HepG2 (cell line): ENCODE results near the gene ADD2. TPM values are rescaled to one million over a fixed set of nuclear protein-coding genes. Genes with fewer than 3 reads are reported as not detected.

Source experiments
- HES4 ChIP-seq: sonication (generic); formaldehyde crosslinking; IDR thresholded peaks from 2 replicates; pipeline ENCODE4 v1.9.0; 2021; ENCODE audit warnings: mild to moderate bottlenecking, missing genetic modification reagents, borderline replicate concordance
- HMGA1 ChIP-seq: sonication (generic); formaldehyde crosslinking; conservative IDR thresholded peaks from 2 replicates; pipeline ENCODE4 v1.4.0; 2020; ENCODE audit warnings: missing genetic modification reagents
- MEIS2 ChIP-seq: sonication (generic); formaldehyde crosslinking; IDR thresholded peaks from 2 replicates; pipeline ENCODE4 v1.9.0; 2021; ENCODE audit warnings: mild to moderate bottlenecking, missing genetic modification reagents
- NRL ChIP-seq: sonication (generic); formaldehyde crosslinking; IDR thresholded peaks from 2 replicates; pipeline ENCODE4 v1.5.0; 2020; ENCODE audit warnings: missing genetic modification reagents, mild to moderate bottlenecking, moderate library complexity, borderline replicate concordance
- RBM22 ChIP-seq: fragments of 200-400 bp; formaldehyde crosslinking; optimal IDR thresholded peaks from 2 replicates; pipeline ENCODE3; 2017; ENCODE audit warnings: mild to moderate bottlenecking, low read length, moderate library complexity
- RELA ChIP-seq: sonication (generic); formaldehyde crosslinking; IDR thresholded peaks from 2 replicates; pipeline ENCODE4 v1.4.0; 2020; ENCODE audit warnings: missing genetic modification reagents
- RXRA ChIP-seq: sonication (generic); formaldehyde crosslinking; IDR thresholded peaks from 2 replicates; pipeline ENCODE4 v1.5.1; 2020; ENCODE audit warnings: missing genetic modification reagents
- SALL1 ChIP-seq: sonication (generic); formaldehyde crosslinking; IDR thresholded peaks from 2 replicates; pipeline ENCODE4 v1.8.0; 2022; ENCODE audit warnings: mild to moderate bottlenecking, missing genetic modification reagents
- TEAD3 ChIP-seq: optimal IDR thresholded peaks from 2 replicates; pipeline ENCODE3; 2016; ENCODE audit warnings: borderline replicate concordance
- TP53 ChIP-seq: sonication (generic); formaldehyde crosslinking; conservative IDR thresholded peaks from 2 replicates; pipeline ENCODE4 v1.4.0; 2020; ENCODE audit warnings: missing genetic modification reagents
- TRIM24 ChIP-seq: sonication (generic); formaldehyde crosslinking; IDR thresholded peaks from 2 replicates; pipeline ENCODE4 v1.8.0; 2022; ENCODE audit warnings: mild to moderate bottlenecking, missing genetic modification reagents
- ZBTB38 ChIP-seq: sonication (generic); formaldehyde crosslinking; IDR thresholded peaks from 2 replicates; pipeline ENCODE4 v1.5.1; 2020; ENCODE audit warnings: mild to moderate bottlenecking, missing genetic modification reagents
- ZIK1 ChIP-seq: sonication (generic); formaldehyde crosslinking; IDR thresholded peaks from 2 replicates; pipeline ENCODE4 v1.5.0; 2020; ENCODE audit warnings: mild to moderate bottlenecking, low read depth, missing genetic modification reagents, borderline replicate concordance
- ZNF350 ChIP-seq: sonication (generic); formaldehyde crosslinking; IDR thresholded peaks from 2 replicates; pipeline ENCODE4 v1.4.0; 2020; ENCODE audit warnings: mild to moderate bottlenecking, low read depth, missing genetic modification reagents, borderline replicate concordance
- ZNF383 ChIP-seq: sonication (generic); formaldehyde crosslinking; IDR thresholded peaks from 2 replicates; pipeline ENCODE4 v1.4.0; 2020; ENCODE audit warnings: missing genetic modification reagents, mild to moderate bottlenecking, borderline replicate concordance
- ZNF83 ChIP-seq: sonication (generic); formaldehyde crosslinking; IDR thresholded peaks from 2 replicates; pipeline ENCODE4 v1.4.0; 2020; ENCODE audit warnings: missing genetic modification reagents, mild to moderate bottlenecking, borderline replicate concordance
- ZSCAN22 ChIP-seq: sonication (generic); formaldehyde crosslinking; IDR thresholded peaks from 2 replicates; pipeline ENCODE4 v1.4.0; 2020; ENCODE audit warnings: mild to moderate bottlenecking, missing genetic modification reagents
- polyA plus RNA-seq, 8 experiments: library from polyadenylated mRNA; depleted of rRNA in 3 of 8; stranded (reverse) in 7 of 8; unstranded in 1 of 8; fragments of >200 nt; fragmentation: Illumina TruSeq in 4 of 8; extraction: Trizol in 4 of 8; gene quantifications; 2 replicates each; pipeline versions ENCODE4 v1.2.1 to v1.2.3, GENCODE V29; 2011 to 2016; ENCODE audit warnings: low read depth in 4 of 8, missing spikeins in 1 of 8, mixed read lengths in 1 of 8; ENCODE audit not compliant: insufficient read depth in 1 of 8
- total RNA-seq, 5 experiments: library from RNA; depleted of rRNA; stranded (reverse); fragments of >200 nt; fragmentation: Illumina TruSeq; extraction: Trizol; gene quantifications; 2 replicates each; pipeline ENCODE4 v1.2.3, GENCODE V29; 2016; ENCODE audit warnings: low read depth in 1 of 5
- TF ChIP-seq, protein P1 (sequence below): sonication (generic); formaldehyde crosslinking; IDR thresholded peaks from 2 replicates; pipeline ENCODE4 v1.8.1; 2023; ENCODE audit warnings: mild to moderate bottlenecking, moderate library complexity, missing genetic modification reagents
- TF ChIP-seq, protein P2 (sequence below): sonication (generic); formaldehyde crosslinking; IDR thresholded peaks from 2 replicates; pipeline ENCODE4 v1.4.0; 2020; ENCODE audit warnings: missing genetic modification reagents
- TF ChIP-seq, protein P3 (sequence below): sonication (generic); formaldehyde crosslinking; IDR thresholded peaks from 2 replicates; pipeline ENCODE4 v1.4.0; 2020; ENCODE audit warnings: mild to moderate bottlenecking, missing genetic modification reagents
- TF ChIP-seq, protein P4 (sequence below): sonication (generic); formaldehyde crosslinking; IDR thresholded peaks from 2 replicates; pipeline ENCODE4 v1.5.0; 2020; ENCODE audit warnings: mild to moderate bottlenecking, missing genetic modification reagents
- TF ChIP-seq, protein P5 (sequence below): sonication (generic); formaldehyde crosslinking; IDR thresholded peaks from 2 replicates; pipeline ENCODE4 v1.9.0; 2021; ENCODE audit warnings: missing genetic modification reagents, borderline replicate concordance

ADD2 gene
- total and polyA plus RNA-seq, 2 of the 13 experiments (the other 11 are each of a cell fraction or from before 2014, with no cell fraction given): 0.05 to 0.13 TPM

DNA sequence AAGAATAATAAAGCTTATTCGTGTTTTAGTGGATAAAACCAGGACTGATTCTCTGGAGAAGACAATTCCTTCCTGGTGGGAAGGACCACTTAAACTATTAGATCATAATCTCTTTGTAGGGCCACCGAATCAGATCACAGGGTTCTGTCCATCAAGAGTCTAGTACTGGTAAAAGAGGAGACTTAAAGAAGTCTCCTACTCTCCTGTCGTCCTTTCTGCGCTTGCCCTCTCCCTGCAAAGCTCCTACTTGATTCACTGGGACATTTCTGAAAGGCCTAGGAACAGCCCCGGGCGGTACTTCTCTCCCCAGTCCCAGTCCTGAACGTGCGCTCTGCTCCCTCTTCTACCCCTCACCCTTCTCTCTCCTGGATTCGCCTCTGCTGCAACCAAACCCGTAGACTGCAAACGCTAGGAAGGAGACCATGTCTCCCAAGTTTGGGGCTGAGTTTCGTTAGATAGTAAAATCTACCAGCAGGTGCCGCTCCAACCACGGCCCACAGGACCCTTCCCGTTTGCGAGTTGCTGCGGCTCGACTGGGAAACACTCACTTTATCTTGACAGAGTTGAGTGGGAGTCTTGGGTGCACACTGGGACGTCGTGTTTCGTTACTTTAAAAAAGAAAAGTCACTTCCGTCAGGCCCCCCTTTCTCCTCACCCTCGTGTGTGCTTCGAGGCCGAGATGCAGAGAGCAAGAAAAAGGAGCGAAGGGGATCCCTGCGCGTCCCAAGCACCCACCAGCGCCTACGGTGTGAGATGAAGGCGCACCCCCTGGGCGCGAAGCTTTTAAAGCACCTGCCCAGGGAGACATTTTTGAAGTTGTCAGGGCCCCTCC lies 21.5 kb upstream of the ADD2 start (continued):
- TF ChIP-seq, protein P1, sequence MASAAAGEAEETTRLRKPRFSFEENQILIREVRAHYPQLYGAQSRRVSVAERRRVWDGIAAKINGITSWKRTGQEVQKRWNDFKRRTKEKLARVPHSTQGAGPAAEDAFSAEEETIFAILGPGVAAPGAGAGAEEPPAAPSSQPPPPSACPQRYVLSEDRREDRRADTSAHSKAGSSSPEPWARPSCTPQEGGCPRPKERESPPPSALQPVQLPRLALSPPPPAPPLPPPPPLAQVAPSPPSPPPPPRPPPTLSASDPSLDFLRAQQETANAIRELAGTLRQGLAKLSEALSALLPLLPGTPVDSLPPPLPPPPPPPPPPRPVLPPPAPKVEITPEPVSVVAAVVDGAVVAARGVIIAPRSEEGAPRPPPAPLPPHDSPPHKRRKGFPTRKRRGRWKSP (CRISPR knock-in tag): peak; percentile 49; the same call in 1 of the 2 replicates
- TF ChIP-seq TRIM24 (CRISPR knock-in tag) (no peak), TP53 (CRISPR knock-in tag) (no peak), ZNF383 (CRISPR knock-in tag) (no peak), ZBTB38 (CRISPR knock-in tag) (no peak), MEIS2 (CRISPR knock-in tag) (no peak), ZSCAN22 (CRISPR knock-in tag) (no peak), SALL1 (peak; percentile 76; the same call in 1 of the 2 replicates), NRL (CRISPR knock-in tag) (peak; percentile 83; the same call in 1 of the 2 replicates), RXRA (no peak), RELA (CRISPR knock-in tag) (peak; percentile 79; the same call in 1 of the 2 replicates), ZNF83 (CRISPR knock-in tag) (no peak), TEAD3 (peak; percentile 64), HES4 (no peak), ZIK1 (CRISPR knock-in tag) (no peak), HMGA1 (no peak), RBM22 (no peak), ZNF350 (peak; percentile 46; the same call in 1 of the 2 replicates)
- TF ChIP-seq, protein P2, sequence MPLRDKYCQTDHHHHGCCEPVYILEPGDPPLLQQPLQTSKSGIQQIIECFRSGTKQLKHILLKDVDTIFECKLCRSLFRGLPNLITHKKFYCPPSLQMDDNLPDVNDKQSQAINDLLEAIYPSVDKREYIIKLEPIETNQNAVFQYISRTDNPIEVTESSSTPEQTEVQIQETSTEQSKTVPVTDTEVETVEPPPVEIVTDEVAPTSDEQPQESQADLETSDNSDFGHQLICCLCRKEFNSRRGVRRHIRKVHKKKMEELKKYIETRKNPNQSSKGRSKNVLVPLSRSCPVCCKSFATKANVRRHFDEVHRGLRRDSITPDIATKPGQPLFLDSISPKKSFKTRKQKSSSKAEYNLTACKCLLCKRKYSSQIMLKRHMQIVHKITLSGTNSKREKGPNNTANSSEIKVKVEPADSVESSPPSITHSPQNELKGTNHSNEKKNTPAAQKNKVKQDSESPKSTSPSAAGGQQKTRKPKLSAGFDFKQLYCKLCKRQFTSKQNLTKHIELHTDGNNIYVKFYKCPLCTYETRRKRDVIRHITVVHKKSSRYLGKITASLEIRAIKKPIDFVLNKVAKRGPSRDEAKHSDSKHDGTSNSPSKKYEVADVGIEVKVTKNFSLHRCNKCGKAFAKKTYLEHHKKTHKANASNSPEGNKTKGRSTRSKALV (CRISPR knock-in tag): no peak
- TF ChIP-seq, protein P3, sequence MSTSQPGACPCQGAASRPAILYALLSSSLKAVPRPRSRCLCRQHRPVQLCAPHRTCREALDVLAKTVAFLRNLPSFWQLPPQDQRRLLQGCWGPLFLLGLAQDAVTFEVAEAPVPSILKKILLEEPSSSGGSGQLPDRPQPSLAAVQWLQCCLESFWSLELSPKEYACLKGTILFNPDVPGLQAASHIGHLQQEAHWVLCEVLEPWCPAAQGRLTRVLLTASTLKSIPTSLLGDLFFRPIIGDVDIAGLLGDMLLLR (CRISPR knock-in tag): no peak
- TF ChIP-seq, protein P4, sequence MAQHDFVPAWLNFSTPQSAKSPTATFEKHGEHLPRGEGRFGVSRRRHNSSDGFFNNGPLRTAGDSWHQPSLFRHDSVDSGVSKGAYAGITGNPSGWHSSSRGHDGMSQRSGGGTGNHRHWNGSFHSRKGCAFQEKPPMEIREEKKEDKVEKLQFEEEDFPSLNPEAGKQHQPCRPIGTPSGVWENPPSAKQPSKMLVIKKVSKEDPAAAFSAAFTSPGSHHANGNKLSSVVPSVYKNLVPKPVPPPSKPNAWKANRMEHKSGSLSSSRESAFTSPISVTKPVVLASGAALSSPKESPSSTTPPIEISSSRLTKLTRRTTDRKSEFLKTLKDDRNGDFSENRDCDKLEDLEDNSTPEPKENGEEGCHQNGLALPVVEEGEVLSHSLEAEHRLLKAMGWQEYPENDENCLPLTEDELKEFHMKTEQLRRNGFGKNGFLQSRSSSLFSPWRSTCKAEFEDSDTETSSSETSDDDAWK (CRISPR knock-in tag): no peak
- TF ChIP-seq, protein P5, sequence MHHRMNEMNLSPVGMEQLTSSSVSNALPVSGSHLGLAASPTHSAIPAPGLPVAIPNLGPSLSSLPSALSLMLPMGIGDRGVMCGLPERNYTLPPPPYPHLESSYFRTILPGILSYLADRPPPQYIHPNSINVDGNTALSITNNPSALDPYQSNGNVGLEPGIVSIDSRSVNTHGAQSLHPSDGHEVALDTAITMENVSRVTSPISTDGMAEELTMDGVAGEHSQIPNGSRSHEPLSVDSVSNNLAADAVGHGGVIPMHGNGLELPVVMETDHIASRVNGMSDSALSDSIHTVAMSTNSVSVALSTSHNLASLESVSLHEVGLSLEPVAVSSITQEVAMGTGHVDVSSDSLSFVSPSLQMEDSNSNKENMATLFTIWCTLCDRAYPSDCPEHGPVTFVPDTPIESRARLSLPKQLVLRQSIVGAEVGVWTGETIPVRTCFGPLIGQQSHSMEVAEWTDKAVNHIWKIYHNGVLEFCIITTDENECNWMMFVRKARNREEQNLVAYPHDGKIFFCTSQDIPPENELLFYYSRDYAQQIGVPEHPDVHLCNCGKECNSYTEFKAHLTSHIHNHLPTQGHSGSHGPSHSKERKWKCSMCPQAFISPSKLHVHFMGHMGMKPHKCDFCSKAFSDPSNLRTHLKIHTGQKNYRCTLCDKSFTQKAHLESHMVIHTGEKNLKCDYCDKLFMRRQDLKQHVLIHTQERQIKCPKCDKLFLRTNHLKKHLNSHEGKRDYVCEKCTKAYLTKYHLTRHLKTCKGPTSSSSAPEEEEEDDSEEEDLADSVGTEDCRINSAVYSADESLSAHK (CRISPR knock-in tag): no peak
